Naive B cell (primary cell): ENCODE data around the gene RNGTT. TPM values are rescaled to one million over a fixed set of nuclear protein-coding genes. Genes with fewer than 3 reads are reported as not detected.
A peak's percentile ranks its signal among the peaks of the same experiment; 100 is the strongest.

ENCODE experiments used
- ATAC-seq, 2 donors: fragments of 150-1000 bp; cut with Tn5 transposase; 2 replicates each; pipeline ENCODE4 v1.10.0; 2021; ENCODE audit warnings: low read depth in 2 of 2, mild to moderate bottlenecking in 2 of 2, moderate library complexity in 2 of 2
- DNase-seq: peaks from one replicate; pipeline ENCODE4 v3.0.0; 2022
- H3K27ac Mint-ChIP-seq, 6 donors: one replicate each; pipeline ENCODE4 v1.8.0; 2020 to 2022; ENCODE audit warnings: mild to moderate bottlenecking in 6 of 6, mixed read lengths in 6 of 6, moderate library complexity in 5 of 6, inconsistent platforms in 2 of 6
- H3K27me3 Mint-ChIP-seq, 3 donors: one replicate each; pipeline ENCODE4 v1.8.0; 2021 to 2022; ENCODE audit warnings: mixed read lengths in 3 of 3, mild to moderate bottlenecking in 1 of 3
- H3K36me3 Mint-ChIP-seq, 2 donors: one replicate each; pipeline ENCODE4 v1.8.0; 2020 to 2022; ENCODE audit warnings: mixed read lengths in 2 of 2, inconsistent platforms in 1 of 2, mild to moderate bottlenecking in 1 of 2
- H3K4me1 Mint-ChIP-seq, 3 donors: one replicate each; pipeline ENCODE4 v1.8.0; 2020 to 2022; ENCODE audit warnings: mixed read lengths in 3 of 3, inconsistent platforms in 1 of 3, mild to moderate bottlenecking in 1 of 3, moderate library complexity in 1 of 3
- H3K4me3 Mint-ChIP-seq, 8 donors: one replicate each; pipeline ENCODE4 v1.8.0; 2020 to 2022; ENCODE audit warnings: mild to moderate bottlenecking in 8 of 8, mixed read lengths in 8 of 8, moderate library complexity in 8 of 8, inconsistent platforms in 2 of 8
- H3K9me3 Mint-ChIP-seq, 7 donors: one replicate each; pipeline ENCODE4 v1.8.0; 2020 to 2022; ENCODE audit warnings: mixed read lengths in 7 of 7, mild to moderate bottlenecking in 5 of 7, inconsistent platforms in 2 of 7, moderate library complexity in 1 of 7
- polyA plus RNA-seq, 6 donors: library from polyadenylated mRNA; unstranded; fragments of 300-500 nt; fragmentation: Illumina TruSeq; gene quantifications; one replicate each; pipeline ENCODE4 v1.2.3, GENCODE V29; 2021; ENCODE audit warnings: low read depth in 6 of 6

RNGTT gene
- polyA plus RNA-seq, 6 donors from 2014 or later, result 17.9 to 59.8 (median 40.0) TPM

GRCh38 chr6:88683734-88684133, 279.7 kb downstream of the RNGTT start:
- DNase-seq (no peak), ATAC-seq (no peak)
- Mint-ChIP-seq H3K4me3 (no peak overlapping the region), H3K4me1 (peaks cover 0 to 6% (median 3%) of the 10 kb centered on the region in 3 donors), H3K27me3 (no peaks in the 10 kb centered on the region), H3K36me3 (peaks cover 14 to 18% of the 10 kb centered on the region in 2 donors), H3K9me3 (peaks cover 0 to 7% (median 4%) of the 10 kb centered on the region in 7 donors), H3K27ac (no peak overlapping the region)

- H3K4me3 Mint-ChIP-seq, result no peak overlapping the region
- DNase-seq (no peak), ATAC-seq (no peak)
- H3K27me3 Mint-ChIP-seq, result no peaks in the 10 kb centered on the region
- no peak overlapping the region for H3K27ac Mint-ChIP-seq
- H3K36me3 Mint-ChIP-seq, result peaks cover 11 to 16% of the 10 kb centered on the region in 2 donors
- H3K4me1 Mint-ChIP-seq, result peaks cover 0 to 6% (median 6%) of the 10 kb centered on the region in 3 donors
- no peaks in the 10 kb centered on the region for H3K9me3 Mint-ChIP-seq
Observed at GRCh38 chr6:88680654-88681053, 282.8 kb downstream of the RNGTT start.

GRCh38 chr6:88679841-88680240, 283.6 kb downstream of the RNGTT start:
- no peak for ATAC-seq
- Mint-ChIP-seq H3K4me1 (peaks cover 0 to 6% (median 6%) of the 10 kb centered on the region in 3 donors), H3K27ac (peak overlapping the region in 2 of 6 donors; percentile 53 to 55), H3K9me3 (no peaks in the 10 kb centered on the region), H3K4me3 (no peak overlapping the region), H3K36me3 (peaks cover 11 to 16% of the 10 kb centered on the region in 2 donors), H3K27me3 (no peaks in the 10 kb centered on the region)
- DNase-seq, result no peak

GRCh38 chr6:88677356-88677755, 286.1 kb downstream of the RNGTT start:
- Mint-ChIP-seq H3K4me1 (peaks cover 0 to 2% (median under 1%) of the 10 kb centered on the region in 3 donors), H3K36me3 (peaks cover 15 to 22% of the 10 kb centered on the region in 2 donors), H3K9me3 (peaks cover 0 to 17% (median 8%) of the 10 kb centered on the region in 7 donors), H3K27ac (peak overlapping the region in 1 of 6 donors; percentile 39), H3K4me3 (no peak overlapping the region), H3K27me3 (no peaks in the 10 kb centered on the region)
- DNase-seq, result no peak
- no peak for ATAC-seq

GRCh38 chr6:88671624-88672023, 291.8 kb downstream of the RNGTT start:
- no peak overlapping the region for H3K27ac Mint-ChIP-seq
- no peaks in the 10 kb centered on the region for H3K4me1 Mint-ChIP-seq
- H3K4me3 Mint-ChIP-seq, result no peak overlapping the region
- DNase-seq, result no peak
- no peaks in the 10 kb centered on the region for H3K27me3 Mint-ChIP-seq
- peaks cover 51 to 59% of the 10 kb centered on the region in 2 donors for H3K36me3 Mint-ChIP-seq
- peaks cover 0 to 57% (median 49%) of the 10 kb centered on the region in 7 donors for H3K9me3 Mint-ChIP-seq
- no peak for ATAC-seq

GRCh38 chr6:88670369-88670768, 293.0 kb downstream of the RNGTT start:
- Mint-ChIP-seq H3K9me3 (peaks cover 0 to 57% (median 49%) of the 10 kb centered on the region in 7 donors), H3K27ac (no peak overlapping the region), H3K4me3 (no peak overlapping the region), H3K27me3 (no peaks in the 10 kb centered on the region), H3K4me1 (no peaks in the 10 kb centered on the region), H3K36me3 (peaks cover 47 to 55% of the 10 kb centered on the region in 2 donors)
- ATAC-seq, result no peak
- DNase-seq, result no peak

GRCh38 chr6:88669475-88669874, 293.9 kb downstream of the RNGTT start:
- H3K4me1 Mint-ChIP-seq, result no peaks in the 10 kb centered on the region
- no peak for DNase-seq
- no peaks in the 10 kb centered on the region for H3K27me3 Mint-ChIP-seq
- H3K36me3 Mint-ChIP-seq, result peaks cover 47 to 55% of the 10 kb centered on the region in 2 donors
- H3K4me3 Mint-ChIP-seq, result no peak overlapping the region
- no peak for ATAC-seq
- H3K27ac Mint-ChIP-seq, result no peak overlapping the region
- peaks cover 0 to 57% (median 49%) of the 10 kb centered on the region in 7 donors for H3K9me3 Mint-ChIP-seq

GRCh38 chr6:88666901-88667300, 296.5 kb downstream of the RNGTT start:
- Mint-ChIP-seq H3K4me1 (peaks cover 0 to 7% (median 0%) of the 10 kb centered on the region in 3 donors), H3K27me3 (no peaks in the 10 kb centered on the region), H3K9me3 (peaks cover 4 to 58% (median 47%) of the 10 kb centered on the region in 7 donors), H3K4me3 (no peak overlapping the region), H3K27ac (no peak overlapping the region), H3K36me3 (peaks cover 54 to 60% of the 10 kb centered on the region in 2 donors)
- ATAC-seq, result no peak
- DNase-seq, result no peak

- peaks cover 13 to 58% (median 46%) of the 10 kb centered on the region in 7 donors for H3K9me3 Mint-ChIP-seq
- no peak overlapping the region for H3K4me3 Mint-ChIP-seq
- no peak overlapping the region for H3K27ac Mint-ChIP-seq
- DNase-seq, result no peak
- H3K4me1 Mint-ChIP-seq, result peaks cover 0 to 7% (median 0%) of the 10 kb centered on the region in 3 donors
- H3K36me3 Mint-ChIP-seq, result peaks cover 54 to 63% of the 10 kb centered on the region in 2 donors
- no peak for ATAC-seq
- H3K27me3 Mint-ChIP-seq, result no peaks in the 10 kb centered on the region
Observed at GRCh38 chr6:88665131-88665530, 298.3 kb downstream of the RNGTT start.

GRCh38 chr6:88663801-88664200, 299.6 kb downstream of the RNGTT start:
- Mint-ChIP-seq H3K36me3 (peaks cover 57 to 60% of the 10 kb centered on the region in 2 donors), H3K4me3 (no peak overlapping the region), H3K27ac (no peak overlapping the region), H3K4me1 (peaks cover 0 to 7% (median 4%) of the 10 kb centered on the region in 3 donors), H3K27me3 (no peaks in the 10 kb centered on the region), H3K9me3 (peaks cover 21 to 58% (median 45%) of the 10 kb centered on the region in 7 donors)
- ATAC-seq (no peak), DNase-seq (no peak)

- Mint-ChIP-seq H3K27ac (peak overlapping the region in 2 of 6 donors; percentile 18 to 63), H3K4me1 (peaks cover 0 to 7% (median 4%) of the 10 kb centered on the region in 3 donors), H3K27me3 (no peaks in the 10 kb centered on the region), H3K9me3 (peaks cover 21 to 60% (median 51%) of the 10 kb centered on the region in 7 donors), H3K4me3 (no peak overlapping the region), H3K36me3 (peaks cover 64 to 66% of the 10 kb centered on the region in 2 donors)
- ATAC-seq (no peak), DNase-seq (no peak)
Observed at GRCh38 chr6:88662653-88663174, 300.7 kb downstream of the RNGTT start.

GRCh38 chr6:88662163-88662580, 301.2 kb downstream of the RNGTT start:
- H3K4me1 Mint-ChIP-seq, result peaks cover 0 to 9% (median 4%) of the 10 kb centered on the region in 3 donors
- peak overlapping the region in 1 of 6 donors; percentile 69 for H3K27ac Mint-ChIP-seq
- DNase-seq, result no peak
- peaks cover 21 to 64% (median 50%) of the 10 kb centered on the region in 7 donors for H3K9me3 Mint-ChIP-seq
- no peak overlapping the region for H3K4me3 Mint-ChIP-seq
- ATAC-seq, result no peak
- H3K36me3 Mint-ChIP-seq, result peaks cover 65 to 66% of the 10 kb centered on the region in 2 donors
- H3K27me3 Mint-ChIP-seq, result no peaks in the 10 kb centered on the region

- H3K27ac Mint-ChIP-seq, result peak overlapping the region in 1 of 6 donors; percentile 18
- H3K27me3 Mint-ChIP-seq, result no peaks in the 10 kb centered on the region
- H3K4me1 Mint-ChIP-seq, result peaks cover 0 to 9% (median 4%) of the 10 kb centered on the region in 3 donors
- DNase-seq (no peak), ATAC-seq (no peak)
- peaks cover 21 to 73% (median 58%) of the 10 kb centered on the region in 7 donors for H3K9me3 Mint-ChIP-seq
- peaks cover 62 to 66% of the 10 kb centered on the region in 2 donors for H3K36me3 Mint-ChIP-seq
- H3K4me3 Mint-ChIP-seq, result no peak overlapping the region
Observed at GRCh38 chr6:88661136-88661535, 302.3 kb downstream of the RNGTT start.

- Mint-ChIP-seq H3K4me3 (no peak overlapping the region), H3K27me3 (no peaks in the 10 kb centered on the region), H3K27ac (no peak overlapping the region), H3K4me1 (peaks cover 0 to 4% (median 2%) of the 10 kb centered on the region in 3 donors), H3K9me3 (peaks cover 6 to 42% (median 33%) of the 10 kb centered on the region in 7 donors), H3K36me3 (peaks cover 32 to 39% of the 10 kb centered on the region in 2 donors)
- DNase-seq (no peak), ATAC-seq (no peak)
Observed at GRCh38 chr6:88655586-88655985, 307.8 kb downstream of the RNGTT start.
